Common myeloid progenitor, CD34-positive (primary cell): ENCODE data around the gene NXPH4.

ENCODE experiments used
- CTCF ChIA-PET: fragments of 350-600 bp; sonication (Branson Sonifier 250); formaldehyde crosslinking; loops from one replicate; lab custom pipeline; 2021; ENCODE audit warnings: antibody characterized with exemption; lab: Charles Lee
- POLR2A ChIA-PET: fragments of 350-600 bp; sonication (Branson Sonifier 250); formaldehyde crosslinking; loops from one replicate; lab custom pipeline; 2021; ENCODE audit warnings: antibody characterized with exemption; lab: Charles Lee
- DNase-seq, 3 donors: peaks; one replicate each; pipeline versions ENCODE4 v3.0.0 to v3.0.0-alpha.2; 2013
- H3K27ac ChIP-seq, 2 experiments: 1 replicate in 1 of 2; 2 replicates in 1 of 2; pipeline ENCODE4 v1.7.0; 2013; ENCODE audit warnings: inconsistent platforms in 2 of 2, low read length in 2 of 2, mild to moderate bottlenecking in 2 of 2, low read depth in 1 of 2, moderate library complexity in 1 of 2; ENCODE audit not compliant: severe bottlenecking in 2 of 2, insufficient read depth in 1 of 2, poor library complexity in 1 of 2
- H3K27me3 ChIP-seq, 5 experiments: replicated peaks in 2 of 5; 1 replicate in 3 of 5; 2 replicates in 2 of 5; pipeline versions ENCODE4 v1.6.1 to v1.7.0; 2013; ENCODE audit warnings: low read length in 4 of 5, mild to moderate bottlenecking in 2 of 5, moderate library complexity in 2 of 5, inconsistent platforms in 1 of 5; ENCODE audit not compliant: insufficient read depth in 5 of 5, control insufficient read depth in 4 of 5
- H3K36me3 ChIP-seq, 4 experiments: 1 replicate in 2 of 4; 2 replicates in 2 of 4; pipeline versions ENCODE4 v1.6.1 to v1.7.0; 2013; ENCODE audit warnings: low read length in 3 of 4, control low read depth in 1 of 4, mild to moderate bottlenecking in 1 of 4; ENCODE audit not compliant: control insufficient read depth in 4 of 4, insufficient read depth in 4 of 4
- H3K4me1 ChIP-seq, 4 experiments: 1 replicate in 3 of 4; 2 replicates in 1 of 4; pipeline versions ENCODE4 v1.6.1 to v1.7.1; 2013; ENCODE audit warnings: low read length in 3 of 4, mild to moderate bottlenecking in 3 of 4, control low read depth in 1 of 4, inconsistent platforms in 1 of 4, moderate library complexity in 1 of 4; ENCODE audit not compliant: control insufficient read depth in 4 of 4, insufficient read depth in 4 of 4; ENCODE audit errors: control extremely low read depth in 1 of 4
- H3K4me3 ChIP-seq, 7 experiments: 1 replicate in 4 of 7; 2 replicates in 3 of 7; pipeline versions ENCODE4 v1.5.1 to v1.7.0; 2013; ENCODE audit warnings: mild to moderate bottlenecking in 7 of 7, low read length in 6 of 7, moderate library complexity in 6 of 7, inconsistent platforms in 2 of 7, low read depth in 2 of 7, control low read depth in 1 of 7; ENCODE audit not compliant: insufficient read depth in 4 of 7, control insufficient read depth in 1 of 7; ENCODE audit errors: extremely low read depth in 1 of 7
- H3K9me3 ChIP-seq, 5 experiments: 1 replicate in 4 of 5; 2 replicates in 1 of 5; pipeline versions ENCODE4 v1.6.1 to v1.7.1; 2013; ENCODE audit warnings: low read length in 4 of 5, mild to moderate bottlenecking in 2 of 5, inconsistent platforms in 1 of 5, low read depth in 1 of 5, moderate library complexity in 1 of 5; ENCODE audit not compliant: control insufficient read depth in 4 of 5, insufficient read depth in 2 of 5; ENCODE audit errors: control extremely low read depth in 1 of 5
- WGBS: methylation state at CpG from one replicate; pipeline ENCODE4 v1.1.5; 2013; ENCODE audit not compliant: insufficient coverage; 5-methylcytosine and 5-hydroxymethylcytosine counted together

Gene NXPH4

DNA sequence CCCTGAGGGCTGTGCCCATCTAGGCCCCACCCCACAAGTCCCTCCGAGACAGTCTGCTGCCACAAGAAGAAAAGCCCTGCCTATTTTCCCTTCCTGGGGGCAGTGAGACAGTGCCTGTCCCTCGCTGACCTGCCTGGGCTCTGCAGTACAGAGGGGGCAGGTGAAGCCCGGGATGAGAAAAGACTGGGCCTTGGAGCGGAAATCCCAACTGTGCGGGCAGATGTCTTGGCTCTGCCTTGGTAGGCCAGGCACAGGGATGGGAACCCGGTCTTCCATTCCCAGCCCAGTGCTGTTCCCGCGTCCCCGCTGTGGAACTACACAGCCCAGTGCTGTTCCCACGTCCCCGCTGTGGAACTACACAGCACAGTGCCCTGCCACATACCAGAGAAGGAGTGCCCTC, 12.8 kb upstream of the NXPH4 start:
- H3K36me3 ChIP-seq, result no peaks in the 10 kb centered on the region
- H3K27ac ChIP-seq, result no peak overlapping the region
- H3K27me3 ChIP-seq, result no peaks in the 10 kb centered on the region
- WGBS, result 87% methylated on average over 11 of the region's 11 CpGs
- ChIA-PET CTCF (no interaction called here), POLR2A (no interaction called here)
- H3K4me1 ChIP-seq, result no peaks in the 10 kb centered on the region
- H3K4me3 ChIP-seq, result no peak overlapping the region
- H3K9me3 ChIP-seq, result no peaks in the 10 kb centered on the region
- no peak for DNase-seq

DNA sequence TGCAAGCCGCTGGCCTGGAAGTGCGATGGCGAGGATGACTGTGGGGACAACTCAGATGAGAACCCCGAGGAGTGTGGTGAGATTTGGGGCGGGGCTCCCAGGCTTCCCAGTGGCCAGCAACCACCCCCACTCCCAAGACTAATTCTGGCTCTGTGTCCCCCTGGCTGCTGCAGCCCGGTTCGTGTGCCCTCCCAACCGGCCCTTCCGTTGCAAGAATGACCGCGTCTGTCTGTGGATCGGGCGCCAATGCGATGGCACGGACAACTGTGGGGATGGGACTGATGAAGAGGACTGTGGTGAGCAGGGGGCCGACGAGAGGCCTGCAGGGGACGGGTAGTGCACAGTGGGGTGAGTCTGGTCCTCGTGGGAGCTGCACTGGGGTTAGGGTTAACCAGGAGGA, 12.1 kb upstream of the NXPH4 start:
- no peaks in the 10 kb centered on the region for H3K36me3 ChIP-seq
- POLR2A ChIA-PET, result no interaction called here
- H3K27ac ChIP-seq, result no peak overlapping the region
- no peak for DNase-seq
- no peaks in the 10 kb centered on the region for H3K27me3 ChIP-seq
- no peak overlapping the region for H3K4me3 ChIP-seq
- CTCF ChIA-PET, result no interaction called here
- H3K9me3 ChIP-seq, result no peaks in the 10 kb centered on the region
- H3K4me1 ChIP-seq, result no peaks in the 10 kb centered on the region
- WGBS, result 94% methylated on average over 10 of the region's 19 CpGs

DNA sequence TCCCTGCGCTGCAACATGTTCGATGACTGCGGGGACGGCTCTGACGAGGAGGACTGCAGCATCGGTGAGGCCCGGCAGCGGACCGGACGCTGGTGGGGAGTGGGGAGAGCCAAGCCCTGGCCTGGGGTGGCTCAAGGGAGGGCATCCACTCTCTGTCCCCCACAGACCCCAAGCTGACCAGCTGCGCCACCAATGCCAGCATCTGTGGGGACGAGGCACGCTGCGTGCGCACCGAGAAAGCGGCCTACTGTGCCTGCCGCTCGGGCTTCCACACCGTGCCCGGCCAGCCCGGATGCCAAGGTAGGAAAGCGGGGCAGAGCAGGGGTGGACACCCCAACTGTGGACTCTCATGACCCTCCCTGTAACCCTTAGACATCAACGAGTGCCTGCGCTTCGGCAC, 11.4 kb upstream of the NXPH4 start:
- ChIA-PET POLR2A (no interaction called here), CTCF (no interaction called here)
- no peak for DNase-seq
- Histone ChIP-seq H3K9me3 (no peaks in the 10 kb centered on the region), H3K27ac (no peak overlapping the region), H3K27me3 (no peaks in the 10 kb centered on the region), H3K4me1 (no peaks in the 10 kb centered on the region), H3K4me3 (no peak overlapping the region), H3K36me3 (no peaks in the 10 kb centered on the region)
- WGBS, result 99% methylated on average over 23 of the region's 26 CpGs

- H3K9me3 ChIP-seq, result no peaks in the 10 kb centered on the region
- no peak overlapping the region for H3K27ac ChIP-seq
- no peaks in the 10 kb centered on the region for H3K4me1 ChIP-seq
- H3K27me3 ChIP-seq, result no peaks in the 10 kb centered on the region
- H3K36me3 ChIP-seq, result no peaks in the 10 kb centered on the region
- no peak overlapping the region for H3K4me3 ChIP-seq
- ChIA-PET CTCF (no interaction called here), POLR2A (no interaction called here)
- WGBS, result 94% methylated on average over 4 of the region's 7 CpGs
- DNase-seq, result no peak
Measured at GRCh38 chr12:57205931-57206330, 10.7 kb upstream of the NXPH4 start.

- DNase-seq, result no peak
- H3K36me3 ChIP-seq, result no peaks in the 10 kb centered on the region
- POLR2A ChIA-PET, result no interaction called here
- WGBS, result 95% methylated on average over 28 of the region's 29 CpGs
- no peak overlapping the region for H3K4me3 ChIP-seq
- CTCF ChIA-PET, result interaction anchor here (1.2 to 2.4 kb wide), 2 partner anchors 11 to 32 kb away, joined by 3 to 10 read pairs; no protein-coding TSS in a partner anchor
- no peaks in the 10 kb centered on the region for H3K4me1 ChIP-seq
- no peaks in the 10 kb centered on the region for H3K9me3 ChIP-seq
- no peaks in the 10 kb centered on the region for H3K27me3 ChIP-seq
- no peak overlapping the region for H3K27ac ChIP-seq
Measured at GRCh38 chr12:57207731-57208630, 8.6 kb upstream of the NXPH4 start.

GRCh38 chr12:57208631-57209282, 7.8 kb upstream of the NXPH4 start:
- Histone ChIP-seq H3K27me3 (peaks cover 2 to 5% (median 4%) of the 10 kb centered on the region in 5 experiments), H3K36me3 (no peaks in the 10 kb centered on the region), H3K4me1 (peaks cover 0 to 2% (median 0%) of the 10 kb centered on the region in 4 experiments), H3K9me3 (no peaks in the 10 kb centered on the region), H3K27ac (no peak overlapping the region), H3K4me3 (no peak overlapping the region)
- WGBS, result 97% methylated on average over 21 of the region's 22 CpGs
- DNase-seq, result no peak
- POLR2A ChIA-PET, result no interaction called here
- CTCF ChIA-PET, result interaction anchor here (0.8 to 2.4 kb wide), 2 partner anchors 31 to 35 kb away, joined by 3 to 10 read pairs; no protein-coding TSS in a partner anchor

DNA sequence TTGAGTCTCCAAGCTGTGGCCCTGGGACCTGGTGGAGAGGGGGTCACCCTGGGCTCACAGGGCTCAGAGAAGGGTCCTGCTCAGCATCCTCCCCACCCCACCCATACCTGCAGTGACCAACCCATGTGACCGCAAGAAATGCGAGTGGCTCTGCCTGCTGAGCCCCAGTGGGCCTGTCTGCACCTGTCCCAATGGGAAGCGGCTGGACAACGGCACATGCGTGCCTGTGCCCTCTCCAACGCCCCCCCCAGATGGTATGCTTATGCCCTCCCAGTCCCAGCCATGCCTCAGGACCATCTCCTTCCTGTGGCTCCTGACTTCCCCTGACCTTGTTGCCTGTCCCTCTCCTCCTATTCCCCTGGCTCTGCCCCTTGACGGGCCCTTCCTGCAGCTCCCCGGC, 6.7 kb upstream of the NXPH4 start:
- ChIA-PET CTCF (interaction anchor here (6.7 kb wide), 1 partner anchor 34 kb away, joined by 236 read pairs; the partner anchor contains the start of gene STAC3), POLR2A (no interaction called here)
- H3K27me3 ChIP-seq, result peaks cover 8 to 16% (median 14%) of the 10 kb centered on the region in 5 experiments
- H3K9me3 ChIP-seq, result no peaks in the 10 kb centered on the region
- peaks cover 0 to 4% (median 0%) of the 10 kb centered on the region in 4 experiments for H3K4me1 ChIP-seq
- H3K27ac ChIP-seq, result no peak overlapping the region
- DNase-seq, result no peak
- 80% methylated on average over 8 of the region's 8 CpGs for WGBS
- no peaks in the 10 kb centered on the region for H3K36me3 ChIP-seq
- H3K4me3 ChIP-seq, result no peak overlapping the region
